HL-60 (cell line): Measurements from ENCODE around the gene PLXDC2.

Source experiments
- CTCF ChIP-seq: IDR thresholded peaks from one replicate; pipeline ENCODE4 v1.5.1; 2011; ENCODE audit warnings: low read length, control low read depth, inconsistent platforms; ENCODE audit not compliant: insufficient read depth
- POLR2AphosphoS5 ChIP-seq: IDR thresholded peaks from 2 replicates; pipeline ENCODE4 v1.6.1; 2012; ENCODE audit warnings: low read depth
- SPI1 ChIP-seq: IDR thresholded peaks from 2 replicates; pipeline ENCODE4 v1.6.1; 2012; ENCODE audit warnings: low read depth, mild to moderate bottlenecking, borderline replicate concordance
- TF ChIP-seq, protein P1 (sequence below): IDR thresholded peaks from 2 replicates; pipeline ENCODE4 v1.6.1; 2012; ENCODE audit warnings: low read depth; ENCODE audit not compliant: insufficient replicate concordance

DNA sequence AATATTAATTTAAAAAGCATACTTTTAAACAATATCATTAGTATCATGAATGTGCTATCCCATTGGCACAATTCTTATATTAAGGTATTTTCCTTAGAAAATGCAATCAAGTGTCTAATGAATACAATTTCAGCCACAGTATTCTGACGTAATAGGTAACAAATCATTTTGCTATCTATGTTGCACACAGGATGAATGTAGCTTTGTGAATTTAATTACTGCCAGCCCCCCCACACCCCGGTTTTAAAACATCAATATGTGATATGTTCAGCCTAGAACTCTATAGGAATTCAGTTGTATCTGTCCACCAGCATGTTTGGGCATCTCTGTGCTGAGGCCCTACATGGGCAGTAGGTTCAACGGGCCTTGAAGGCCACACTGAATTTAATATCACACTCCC is 274.6 kb downstream of the PLXDC2 start:
- TF ChIP-seq CTCF = no peak
- no peak for TF ChIP-seq SPI1
- TF ChIP-seq, protein P1, sequence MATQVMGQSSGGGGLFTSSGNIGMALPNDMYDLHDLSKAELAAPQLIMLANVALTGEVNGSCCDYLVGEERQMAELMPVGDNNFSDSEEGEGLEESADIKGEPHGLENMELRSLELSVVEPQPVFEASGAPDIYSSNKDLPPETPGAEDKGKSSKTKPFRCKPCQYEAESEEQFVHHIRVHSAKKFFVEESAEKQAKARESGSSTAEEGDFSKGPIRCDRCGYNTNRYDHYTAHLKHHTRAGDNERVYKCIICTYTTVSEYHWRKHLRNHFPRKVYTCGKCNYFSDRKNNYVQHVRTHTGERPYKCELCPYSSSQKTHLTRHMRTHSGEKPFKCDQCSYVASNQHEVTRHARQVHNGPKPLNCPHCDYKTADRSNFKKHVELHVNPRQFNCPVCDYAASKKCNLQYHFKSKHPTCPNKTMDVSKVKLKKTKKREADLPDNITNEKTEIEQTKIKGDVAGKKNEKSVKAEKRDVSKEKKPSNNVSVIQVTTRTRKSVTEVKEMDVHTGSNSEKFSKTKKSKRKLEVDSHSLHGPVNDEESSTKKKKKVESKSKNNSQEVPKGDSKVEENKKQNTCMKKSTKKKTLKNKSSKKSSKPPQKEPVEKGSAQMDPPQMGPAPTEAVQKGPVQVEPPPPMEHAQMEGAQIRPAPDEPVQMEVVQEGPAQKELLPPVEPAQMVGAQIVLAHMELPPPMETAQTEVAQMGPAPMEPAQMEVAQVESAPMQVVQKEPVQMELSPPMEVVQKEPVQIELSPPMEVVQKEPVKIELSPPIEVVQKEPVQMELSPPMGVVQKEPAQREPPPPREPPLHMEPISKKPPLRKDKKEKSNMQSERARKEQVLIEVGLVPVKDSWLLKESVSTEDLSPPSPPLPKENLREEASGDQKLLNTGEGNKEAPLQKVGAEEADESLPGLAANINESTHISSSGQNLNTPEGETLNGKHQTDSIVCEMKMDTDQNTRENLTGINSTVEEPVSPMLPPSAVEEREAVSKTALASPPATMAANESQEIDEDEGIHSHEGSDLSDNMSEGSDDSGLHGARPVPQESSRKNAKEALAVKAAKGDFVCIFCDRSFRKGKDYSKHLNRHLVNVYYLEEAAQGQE = no peak
- no peak for TF ChIP-seq POLR2AphosphoS5
